Activated CD4-positive, alpha-beta memory T cell treated with anti-CD3 and anti-CD28 coated beads, Interleukin-2, amount 10 ng/mL, durations not matched to agents 7 days and 5 days (primary cell): Measurements from ENCODE around the gene CETN1. TPM values are rescaled to one million over a fixed set of nuclear protein-coding genes. Genes with fewer than 3 reads are reported as not detected.

Experiments
- CTCF ChIA-PET: fragments of 350-600 bp; sonication (Branson Sonifier 250); formaldehyde crosslinking; loops from one replicate; lab custom pipeline; 2021; ENCODE audit warnings: antibody characterized with exemption, inconsistent platforms; lab: Charles Lee
- POLR2A ChIA-PET: fragments of 350-600 bp; sonication (Branson Sonifier 250); formaldehyde crosslinking; loops from one replicate; lab custom pipeline; 2021; ENCODE audit warnings: antibody characterized with exemption; lab: Charles Lee
- DNase-seq: peaks from one replicate; pipeline ENCODE4 v3.0.0-alpha.2; 2020
- H3K27ac Mint-ChIP-seq: one replicate; pipeline ENCODE4 v1.8.0; 2021; ENCODE audit warnings: mild to moderate bottlenecking, mixed read lengths
- H3K27me3 Mint-ChIP-seq: one replicate; pipeline ENCODE4 v1.8.0; 2021; ENCODE audit warnings: mixed read lengths
- H3K36me3 Mint-ChIP-seq: one replicate; pipeline ENCODE4 v1.8.0; 2021; ENCODE audit warnings: low read depth, mixed read lengths
- H3K4me1 Mint-ChIP-seq: one replicate; pipeline ENCODE4 v1.8.0; 2021; ENCODE audit warnings: mixed read lengths
- H3K4me3 Mint-ChIP-seq: one replicate; pipeline ENCODE4 v1.8.0; 2021; ENCODE audit warnings: mild to moderate bottlenecking, mixed read lengths
- H3K9me3 Mint-ChIP-seq: one replicate; pipeline ENCODE4 v1.8.0; 2021; ENCODE audit warnings: mixed read lengths
- total RNA-seq, 2 experiments: library from RNA; stranded (reverse); gene quantifications; one replicate each; pipeline ENCODE4 v1.2.3, GENCODE V29; 2021

Gene CETN1
- total RNA-seq, 2 experiments from 2014 or later, result not detected

DNA sequence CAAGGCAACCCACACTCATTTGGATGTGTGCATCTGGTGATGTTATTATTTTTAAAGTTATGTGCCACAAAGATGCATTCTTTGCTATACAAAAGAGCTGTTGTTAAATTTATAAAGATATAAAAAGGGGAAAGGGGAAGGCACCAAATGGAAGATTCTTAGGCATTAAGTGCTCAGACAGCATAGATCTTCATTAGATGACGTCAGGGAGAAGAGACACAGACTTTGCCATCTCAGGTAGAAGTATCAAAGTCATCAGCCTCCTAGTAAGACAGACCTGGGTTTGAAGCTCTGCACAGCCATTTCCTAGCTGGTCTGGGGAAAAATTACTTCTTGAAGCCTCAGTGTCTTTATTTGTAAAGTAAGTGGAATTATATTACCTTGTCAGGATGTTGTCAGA is 15.4 kb downstream of the CETN1 start:
- no peaks in the 10 kb centered on the region for H3K36me3 Mint-ChIP-seq
- POLR2A ChIA-PET, result no interaction called here
- CTCF ChIA-PET, result interaction anchor here (0.6 to 1.9 kb wide), 2 partner anchors 14 to 235 kb away, joined by 5 to 6 read pairs; no protein-coding TSS in a partner anchor

DNA sequence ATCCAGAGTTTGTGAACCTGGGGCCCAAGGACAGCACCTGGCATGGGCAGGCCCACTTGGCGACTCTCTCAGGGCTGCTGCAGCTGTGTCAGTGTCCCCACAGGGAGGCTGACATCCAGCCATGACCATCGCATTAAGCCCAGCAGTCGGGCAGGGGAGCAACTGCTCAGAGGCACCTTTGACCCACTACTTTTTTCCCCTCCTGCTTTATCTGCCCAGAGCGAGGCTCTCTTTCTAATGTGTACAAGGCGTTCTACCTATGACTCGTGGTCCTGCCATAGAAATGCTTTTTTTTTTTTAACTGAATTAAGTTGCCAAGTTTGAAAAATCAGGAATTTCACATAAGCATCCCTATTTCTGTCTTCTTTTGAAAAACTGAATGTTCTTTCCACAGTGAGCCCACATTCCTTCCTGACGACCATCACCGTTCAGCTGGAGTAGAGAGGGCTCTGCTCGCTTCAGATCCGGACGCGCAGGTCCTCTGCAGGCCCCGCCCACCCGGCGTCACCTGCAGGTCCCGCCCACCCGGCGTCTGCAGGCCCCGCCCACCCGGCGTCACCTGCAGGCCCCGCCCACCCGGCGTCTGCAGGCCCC is 16.2 kb downstream of the CETN1 start:
- POLR2A ChIA-PET, result interaction anchor here (1.0 kb wide), 1 partner anchor 62 kb away, joined by 4 read pairs; no protein-coding TSS in a partner anchor
- H3K4me1 Mint-ChIP-seq, result peaks cover 10% of the 10 kb centered on the region

More for the DNA sequence above, 15.4 kb downstream of the CETN1 start:
- no peak overlapping the region for H3K4me3 Mint-ChIP-seq
- H3K27me3 Mint-ChIP-seq, result peaks cover 27% of the 10 kb centered on the region
- no peak for DNase-seq
- no peak overlapping the region for H3K27ac Mint-ChIP-seq
- no peaks in the 10 kb centered on the region for H3K9me3 Mint-ChIP-seq
- H3K4me1 Mint-ChIP-seq, result peaks cover 10% of the 10 kb centered on the region

GRCh38 chr18:598124-598589 is 18.0 kb downstream of the CETN1 start:
- Mint-ChIP-seq H3K27ac (no peak overlapping the region), H3K36me3 (no peaks in the 10 kb centered on the region), H3K4me3 (no peak overlapping the region), H3K4me1 (peaks cover 10% of the 10 kb centered on the region), H3K9me3 (no peaks in the 10 kb centered on the region), H3K27me3 (peaks cover 41% of the 10 kb centered on the region)
- DNase-seq, result no peak
- CTCF ChIA-PET, result no interaction called here
- POLR2A ChIA-PET, result no interaction called here

More for the DNA sequence above, 16.2 kb downstream of the CETN1 start:
- H3K27me3 Mint-ChIP-seq, result peaks cover 32% of the 10 kb centered on the region
- no peaks in the 10 kb centered on the region for H3K36me3 Mint-ChIP-seq
- no peak for DNase-seq
- H3K9me3 Mint-ChIP-seq, result no peaks in the 10 kb centered on the region
- CTCF ChIA-PET, result interaction anchor here (0.6 to 1.9 kb wide), 2 partner anchors 13 to 234 kb away, joined by 5 to 6 read pairs; no protein-coding TSS in a partner anchor
- H3K27ac Mint-ChIP-seq, result no peak overlapping the region
- no peak overlapping the region for H3K4me3 Mint-ChIP-seq

DNA sequence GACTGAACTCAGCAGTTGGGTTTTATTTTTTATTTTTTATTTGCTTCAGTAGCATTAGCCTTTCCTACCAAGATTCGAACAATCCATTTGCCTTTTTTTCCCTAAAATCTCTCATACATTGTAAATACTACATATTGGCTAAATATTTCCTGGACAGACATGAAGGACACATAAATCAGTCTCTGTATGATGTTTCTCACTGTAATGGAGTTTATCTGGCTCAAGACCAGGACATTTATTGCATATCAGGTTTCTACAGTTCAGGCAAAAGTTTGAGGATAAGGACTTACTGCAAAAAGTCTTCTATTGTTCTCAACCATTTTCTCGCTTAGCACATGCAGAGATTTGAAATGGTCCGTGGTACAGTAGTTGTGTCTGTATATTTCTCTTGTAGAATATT is 19.9 kb downstream of the CETN1 start:
- no peaks in the 10 kb centered on the region for H3K9me3 Mint-ChIP-seq
- no peaks in the 10 kb centered on the region for H3K36me3 Mint-ChIP-seq
- ChIA-PET POLR2A (no interaction called here), CTCF (no interaction called here)
- peaks cover 40% of the 10 kb centered on the region for H3K27me3 Mint-ChIP-seq
- no peak for DNase-seq
- H3K4me1 Mint-ChIP-seq, result peaks cover 10% of the 10 kb centered on the region
- no peak overlapping the region for H3K27ac Mint-ChIP-seq
- H3K4me3 Mint-ChIP-seq, result no peak overlapping the region

DNA sequence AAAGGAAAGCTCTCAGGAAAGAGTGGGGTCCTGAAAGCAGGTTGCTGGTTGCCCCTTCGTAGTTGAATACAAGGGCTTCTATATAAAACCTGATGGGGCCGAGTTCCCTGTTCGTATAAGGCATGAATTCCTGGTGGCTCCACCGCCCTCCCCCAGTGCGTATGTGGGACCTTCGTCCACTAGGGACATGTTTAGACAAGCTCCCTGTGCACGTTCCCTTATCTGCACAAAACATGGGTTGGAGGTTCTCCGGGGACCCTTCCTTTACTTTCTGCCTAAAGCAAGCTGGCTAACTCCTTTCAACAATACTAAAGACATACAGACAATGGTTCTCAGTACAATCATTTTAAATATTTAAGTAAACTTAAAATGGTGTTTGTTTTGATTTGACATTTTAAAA is 24.6 kb downstream of the CETN1 start:
- Mint-ChIP-seq H3K27me3 (peaks cover 23% of the 10 kb centered on the region), H3K36me3 (no peaks in the 10 kb centered on the region), H3K4me1 (no peaks in the 10 kb centered on the region), H3K9me3 (no peaks in the 10 kb centered on the region), H3K4me3 (no peak overlapping the region), H3K27ac (no peak overlapping the region)
- no peak for DNase-seq
- POLR2A ChIA-PET, result no interaction called here
- CTCF ChIA-PET, result interaction anchor here (1.0 kb wide), 1 partner anchor 19 kb away, joined by 4 read pairs; no protein-coding TSS in a partner anchor

GRCh38 chr18:607930-608329 is 27.8 kb downstream of the CETN1 start:
- ChIA-PET POLR2A (no interaction called here), CTCF (no interaction called here)
- Mint-ChIP-seq H3K27ac (no peak overlapping the region), H3K9me3 (no peaks in the 10 kb centered on the region), H3K4me3 (no peak overlapping the region), H3K27me3 (peaks cover 2% of the 10 kb centered on the region), H3K4me1 (no peaks in the 10 kb centered on the region), H3K36me3 (no peaks in the 10 kb centered on the region)
- DNase-seq, result no peak

DNA sequence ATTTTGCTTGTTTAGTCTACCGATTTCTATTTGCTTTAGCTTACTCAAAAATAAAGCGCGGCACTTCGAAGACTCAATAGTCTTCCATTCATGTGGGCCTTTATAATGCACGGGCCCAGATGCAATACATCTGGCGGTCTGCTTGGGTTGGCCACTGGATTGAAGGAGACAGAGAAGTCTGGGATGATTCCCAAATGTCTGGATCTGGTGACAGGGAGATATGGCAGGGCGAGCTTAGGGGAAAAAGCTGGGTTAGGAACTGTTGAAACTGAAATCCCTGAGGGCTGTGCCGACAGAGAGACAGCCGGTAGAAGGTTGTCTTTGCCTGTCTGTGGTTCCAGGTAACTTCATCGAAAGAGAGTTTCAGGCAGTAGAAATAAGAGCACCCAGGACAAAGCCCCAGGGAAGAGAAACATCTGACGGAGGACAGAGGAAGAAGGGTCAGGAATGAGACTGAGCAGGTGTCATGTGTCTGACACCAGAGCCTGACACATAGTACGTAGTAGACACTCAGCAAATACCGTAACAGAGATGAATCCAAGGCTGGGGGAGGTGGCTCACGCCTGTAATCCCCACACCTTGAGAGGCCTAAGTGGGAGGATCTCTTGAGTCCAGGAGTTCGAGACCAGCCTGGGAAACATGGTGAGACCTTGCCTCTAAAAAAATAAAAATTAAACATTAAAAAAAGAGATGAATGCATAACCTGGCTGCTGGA is 30.2 kb downstream of the CETN1 start:
- POLR2A ChIA-PET, result no interaction called here
- Mint-ChIP-seq H3K4me3 (no peak overlapping the region), H3K4me1 (no peaks in the 10 kb centered on the region), H3K27ac (no peak overlapping the region), H3K36me3 (no peaks in the 10 kb centered on the region), H3K9me3 (no peaks in the 10 kb centered on the region), H3K27me3 (no peaks in the 10 kb centered on the region)
- DNase-seq, result no peak
- CTCF ChIA-PET, result no interaction called here

DNA sequence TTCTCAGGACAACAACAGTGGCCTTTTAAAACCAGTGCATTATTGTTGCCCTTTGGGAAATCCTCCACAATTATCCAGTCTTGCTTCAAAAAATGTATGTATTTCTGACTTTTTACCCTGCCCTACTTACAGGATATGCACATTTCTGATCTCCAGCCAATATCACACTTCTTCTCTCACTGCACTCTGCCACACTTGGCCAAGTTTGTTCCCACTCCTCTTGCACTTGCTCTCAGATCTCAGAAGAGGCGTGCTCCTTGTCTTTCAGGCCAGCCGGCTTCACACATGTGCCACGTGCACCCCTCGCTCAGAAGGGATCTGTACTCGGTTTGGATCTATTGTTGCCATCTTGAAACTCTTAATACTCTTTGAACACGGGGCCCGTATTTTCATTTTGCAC is 32.0 kb downstream of the CETN1 start:
- H3K4me3 Mint-ChIP-seq, result no peak overlapping the region
- no peaks in the 10 kb centered on the region for H3K4me1 Mint-ChIP-seq
- POLR2A ChIA-PET, result no interaction called here
- peaks cover 5% of the 10 kb centered on the region for H3K27me3 Mint-ChIP-seq
- no peaks in the 10 kb centered on the region for H3K36me3 Mint-ChIP-seq
- H3K27ac Mint-ChIP-seq, result no peak overlapping the region
- no peak for DNase-seq
- CTCF ChIA-PET, result no interaction called here
- no peaks in the 10 kb centered on the region for H3K9me3 Mint-ChIP-seq

GRCh38 chr18:614193-614592 is 34.0 kb downstream of the CETN1 start:
- ChIA-PET CTCF (interaction anchor here (0.9 kb wide), 1 partner anchor 10 kb away, joined by 5 read pairs; no protein-coding TSS in a partner anchor), POLR2A (no interaction called here)
- peaks cover 10% of the 10 kb centered on the region for H3K27me3 Mint-ChIP-seq
- H3K4me1 Mint-ChIP-seq, result no peaks in the 10 kb centered on the region
- no peaks in the 10 kb centered on the region for H3K9me3 Mint-ChIP-seq
- no peak overlapping the region for H3K4me3 Mint-ChIP-seq
- no peak overlapping the region for H3K27ac Mint-ChIP-seq
- no peak for DNase-seq
- no peaks in the 10 kb centered on the region for H3K36me3 Mint-ChIP-seq

DNA sequence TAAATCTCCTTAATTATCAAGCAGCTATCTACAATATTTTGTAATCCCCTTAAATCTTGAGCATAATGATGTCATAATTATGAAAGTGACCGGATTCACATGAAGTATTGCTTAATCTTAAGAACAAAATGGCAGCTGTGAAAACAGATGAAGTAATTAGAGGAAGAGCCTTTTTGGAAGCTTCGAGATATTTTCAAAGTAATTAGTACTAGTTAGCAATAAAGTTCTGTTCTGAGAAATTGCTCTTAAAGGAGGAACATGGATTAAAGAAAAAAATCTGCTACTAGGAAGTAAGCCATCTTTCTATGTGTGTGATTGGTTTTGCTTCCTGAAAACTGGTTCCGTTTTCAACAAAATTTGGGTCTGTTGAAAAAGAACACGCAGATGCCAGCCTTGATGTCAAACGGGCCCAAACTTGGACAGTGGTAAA is 34.9 kb downstream of the CETN1 start:
- Mint-ChIP-seq H3K27me3 (peaks cover 13% of the 10 kb centered on the region), H3K4me3 (no peak overlapping the region), H3K36me3 (no peaks in the 10 kb centered on the region), H3K9me3 (no peaks in the 10 kb centered on the region), H3K27ac (no peak overlapping the region), H3K4me1 (no peaks in the 10 kb centered on the region)
- no peak for DNase-seq
- ChIA-PET CTCF (interaction anchor here (0.6 to 1.6 kb wide), 4 partner anchors 9 to 224 kb away, joined by 4 to 7 read pairs (median 6); no protein-coding TSS in a partner anchor), POLR2A (no interaction called here)

DNA sequence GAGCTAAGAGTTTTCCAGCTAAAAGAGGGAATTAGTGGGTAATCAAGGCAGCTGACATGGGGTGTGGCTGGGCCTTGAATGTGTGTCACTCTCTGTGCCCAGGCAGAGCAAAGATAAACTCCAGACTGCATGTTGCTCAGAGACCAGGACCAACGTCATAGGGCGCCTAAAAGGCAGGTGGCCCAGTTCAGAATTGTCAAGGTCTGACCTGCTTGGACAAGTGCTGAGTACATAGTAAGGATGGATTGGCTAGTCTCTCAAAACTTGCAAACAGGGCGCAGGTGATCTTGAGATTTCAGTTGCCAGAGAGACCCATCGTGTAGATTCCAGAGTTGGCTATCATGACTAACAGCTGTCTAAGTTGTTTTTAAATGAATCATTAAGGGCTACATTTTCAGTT is 35.6 kb downstream of the CETN1 start:
- Mint-ChIP-seq H3K4me1 (no peaks in the 10 kb centered on the region), H3K27me3 (peaks cover 17% of the 10 kb centered on the region), H3K27ac (no peak overlapping the region), H3K4me3 (no peak overlapping the region), H3K36me3 (no peaks in the 10 kb centered on the region), H3K9me3 (no peaks in the 10 kb centered on the region)
- POLR2A ChIA-PET, result no interaction called here
- CTCF ChIA-PET, result interaction anchor here (1.0 to 1.6 kb wide), 4 partner anchors 9 to 224 kb away, joined by 3 to 7 read pairs (median 6); no protein-coding TSS in a partner anchor
- DNase-seq, result no peak

- Mint-ChIP-seq H3K9me3 (no peaks in the 10 kb centered on the region), H3K27me3 (peaks cover 24% of the 10 kb centered on the region), H3K36me3 (no peaks in the 10 kb centered on the region), H3K27ac (no peak overlapping the region), H3K4me1 (no peaks in the 10 kb centered on the region), H3K4me3 (no peak overlapping the region)
- ChIA-PET POLR2A (no interaction called here), CTCF (interaction anchor here (1.0 to 1.4 kb wide), 2 partner anchors 10 to 120 kb away, joined by 3 to 5 read pairs; no protein-coding TSS in a partner anchor)
- no peak for DNase-seq
Observed at GRCh38 chr18:616380-616995, 36.3 kb downstream of the CETN1 start.
